BLaER1 (cell line): ENCODE results near the gene SNTG2.
"Not testable (repeated sequence)": the region's sequence is repeated elsewhere in the genome, so short reads cannot be mapped to it uniquely, and the experiment has no call there.

Source experiments
- H3K27ac ChIP-seq: shearing (Covaris generic); formaldehyde crosslinking; 2 replicates; pipeline ENCODE4 v1.8.1; 2022
- H3K27me3 ChIP-seq: shearing (Covaris generic); formaldehyde crosslinking; 2 replicates; pipeline ENCODE4 v1.8.1; 2022
- H3K36me3 ChIP-seq: shearing (Covaris generic); formaldehyde crosslinking; 2 replicates; pipeline ENCODE4 v1.8.1; 2022
- H3K4me1 ChIP-seq: shearing (Covaris generic); formaldehyde crosslinking; 2 replicates; pipeline ENCODE4 v1.8.1; 2022
- H3K4me2 ChIP-seq: shearing (Covaris generic); formaldehyde crosslinking; 2 replicates; pipeline ENCODE4 v1.8.1; 2022
- H3K4me3 ChIP-seq: shearing (Covaris generic); formaldehyde crosslinking; 2 replicates; pipeline ENCODE4 v1.8.1; 2022
- H3K9ac ChIP-seq: shearing (Covaris generic); formaldehyde crosslinking; 2 replicates; pipeline ENCODE4 v1.8.1; 2022
- H3K9me3 ChIP-seq: shearing (Covaris generic); formaldehyde crosslinking; 2 replicates; pipeline ENCODE4 v1.8.1; 2022
- H4K20me1 ChIP-seq: shearing (Covaris generic); formaldehyde crosslinking; 2 replicates; pipeline ENCODE4 v1.8.1; 2022
- Cebpa-rat ChIP-seq: shearing (Covaris generic); IDR thresholded peaks from 2 replicates; pipeline ENCODE4 v1.8.1; 2022

SNTG2 gene

DNA sequence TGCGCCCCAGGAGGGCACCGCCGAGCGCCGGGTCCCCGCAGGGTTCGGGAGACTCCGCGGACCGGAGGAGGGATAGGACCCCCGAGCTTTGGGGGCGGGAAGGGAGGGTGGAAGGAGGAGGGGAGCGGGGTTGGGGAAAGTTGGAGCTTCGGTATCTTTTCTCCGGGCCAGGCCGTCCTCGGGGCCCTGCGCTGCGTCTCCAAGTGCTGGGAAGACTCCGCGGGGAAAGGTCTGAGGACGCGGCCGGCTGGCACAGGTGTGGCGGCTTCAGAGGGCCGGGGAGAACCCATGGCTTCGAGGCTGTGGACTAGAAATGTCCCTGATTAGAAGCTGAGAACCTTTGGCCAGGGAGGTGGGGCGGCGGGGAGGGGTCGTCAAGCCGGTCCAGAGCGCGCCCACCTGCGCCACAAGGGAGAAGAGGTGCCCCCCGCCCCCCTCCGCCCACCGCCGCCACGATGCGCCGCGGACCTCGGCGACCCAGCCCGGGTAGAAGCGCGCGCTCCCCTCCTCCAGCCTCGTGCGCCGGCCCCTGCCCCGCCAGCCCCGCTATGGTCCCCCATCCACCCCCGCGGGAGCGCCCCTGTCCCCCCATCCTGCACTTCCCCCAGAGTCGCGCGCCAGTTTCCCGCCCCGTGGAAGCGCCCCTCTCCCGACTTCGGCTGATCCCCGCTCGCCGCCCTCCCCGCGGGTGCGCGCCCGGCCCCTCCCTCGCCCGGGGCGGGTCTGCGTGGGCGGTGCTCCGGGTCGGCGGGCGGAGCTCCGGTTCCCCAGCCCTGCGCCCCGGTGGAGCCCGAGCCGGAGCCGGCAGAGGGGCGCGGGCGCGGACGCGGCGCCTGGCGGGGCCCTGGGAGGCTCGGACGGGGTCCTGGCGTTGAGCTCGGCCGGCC, at the start of gene SNTG2:
Gene SNTG2 (plus strand): TSS at position 770 of the 887 bp plus-strand sequence. CDS start 148 bp downstream, outside the sequence.
- H4K20me1 ChIP-seq = 0 out of 2 replicates have a peak, but pooled peaks cover 12% of the 10 kb centered on the region
- no peak for TF ChIP-seq Cebpa-rat
- H3K4me1 ChIP-seq = peaks cover 32% of the 10 kb centered on the region
- peaks cover 57% of the 10 kb centered on the region for H3K27me3 ChIP-seq
- no peak within 1 kb of the TSS for H3K27ac ChIP-seq
- peak within 1 kb of the TSS; percentile 70 for H3K4me3 ChIP-seq
- no peaks in the 10 kb centered on the region for H3K9me3 ChIP-seq
- H3K4me2 ChIP-seq = peak within 1 kb of the TSS; percentile 89
- no peaks in the 10 kb centered on the region for H3K36me3 ChIP-seq
- peak within 1 kb of the TSS; percentile 52 for H3K9ac ChIP-seq

DNA sequence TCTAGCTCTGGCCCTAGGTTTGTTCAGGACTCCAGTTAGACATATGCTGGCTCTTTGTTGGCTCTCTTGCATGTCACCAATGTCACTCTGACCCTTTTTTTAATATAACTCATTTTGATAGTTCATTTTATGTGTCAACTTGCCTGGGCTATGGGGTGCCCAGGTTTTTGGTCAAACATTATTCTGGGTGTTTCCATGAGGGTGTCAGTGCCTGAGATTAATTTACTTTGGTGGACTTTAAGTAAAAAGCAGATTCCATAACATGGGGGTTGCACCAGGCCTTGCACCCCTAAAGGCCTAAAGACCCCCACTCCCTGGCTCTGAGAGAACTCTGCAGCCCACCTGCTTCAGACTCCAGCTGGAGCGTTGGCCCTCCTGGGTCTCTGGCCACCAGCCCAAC, 48.1 kb upstream of the SNTG2 start:
- no peak for TF ChIP-seq Cebpa-rat
- Histone ChIP-seq H3K4me1 (peaks cover 19% of the 10 kb centered on the region; the same call in 1 of the 2 replicates), H3K9me3 (peaks cover 24% of the 10 kb centered on the region), H4K20me1 (no peaks in the 10 kb centered on the region), H3K27ac (no peak overlapping the region), H3K4me3 (no peak overlapping the region), H3K27me3 (no peaks in the 10 kb centered on the region), H3K4me2 (no peak overlapping the region), H3K36me3 (no peaks in the 10 kb centered on the region), H3K9ac (no peak overlapping the region)

DNA sequence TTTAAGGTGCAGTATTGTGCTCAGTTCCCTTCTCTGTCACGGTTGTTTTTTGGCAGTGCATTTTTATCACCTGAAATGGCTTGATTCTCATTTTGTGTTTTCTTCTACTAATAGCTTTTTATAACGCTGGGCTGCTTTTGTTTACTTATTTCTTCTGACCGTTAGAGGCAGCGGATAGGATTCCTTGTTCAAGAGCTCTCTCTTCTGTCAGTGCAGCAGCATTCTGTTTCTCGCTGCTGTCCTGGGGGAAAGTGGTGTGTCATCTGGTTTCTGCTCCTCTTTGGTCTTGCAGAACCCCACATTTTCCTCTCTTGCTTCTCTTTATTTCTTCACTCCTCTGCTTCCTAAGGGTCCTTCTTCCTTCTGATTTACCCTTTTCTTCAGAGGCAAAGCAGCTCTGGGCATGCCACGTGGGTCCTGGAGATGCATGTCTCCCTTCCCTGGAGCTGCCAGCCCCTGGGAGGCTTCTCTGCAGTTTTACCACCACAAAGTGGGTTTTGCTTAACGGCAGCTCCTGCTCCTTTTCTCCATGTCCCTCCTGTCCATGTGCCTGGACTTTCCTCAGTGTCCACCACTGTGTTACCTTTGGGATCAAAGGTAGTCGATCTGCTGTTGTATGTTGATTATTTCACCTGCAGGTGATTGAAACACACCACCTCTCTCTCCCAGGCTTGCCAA, 47.3 kb upstream of the SNTG2 start:
- Histone ChIP-seq H3K36me3 (peaks cover 1% of the 10 kb centered on the region; the same call in 1 of the 2 replicates), H3K9ac (no peak overlapping the region), H3K4me1 (peaks cover 20% of the 10 kb centered on the region; the same call in 1 of the 2 replicates), H3K4me2 (no peak overlapping the region), H3K4me3 (no peak overlapping the region), H3K27ac (no peak overlapping the region), H4K20me1 (no peaks in the 10 kb centered on the region), H3K9me3 (peaks cover 20% of the 10 kb centered on the region), H3K27me3 (no peaks in the 10 kb centered on the region)
- no peak for TF ChIP-seq Cebpa-rat

DNA sequence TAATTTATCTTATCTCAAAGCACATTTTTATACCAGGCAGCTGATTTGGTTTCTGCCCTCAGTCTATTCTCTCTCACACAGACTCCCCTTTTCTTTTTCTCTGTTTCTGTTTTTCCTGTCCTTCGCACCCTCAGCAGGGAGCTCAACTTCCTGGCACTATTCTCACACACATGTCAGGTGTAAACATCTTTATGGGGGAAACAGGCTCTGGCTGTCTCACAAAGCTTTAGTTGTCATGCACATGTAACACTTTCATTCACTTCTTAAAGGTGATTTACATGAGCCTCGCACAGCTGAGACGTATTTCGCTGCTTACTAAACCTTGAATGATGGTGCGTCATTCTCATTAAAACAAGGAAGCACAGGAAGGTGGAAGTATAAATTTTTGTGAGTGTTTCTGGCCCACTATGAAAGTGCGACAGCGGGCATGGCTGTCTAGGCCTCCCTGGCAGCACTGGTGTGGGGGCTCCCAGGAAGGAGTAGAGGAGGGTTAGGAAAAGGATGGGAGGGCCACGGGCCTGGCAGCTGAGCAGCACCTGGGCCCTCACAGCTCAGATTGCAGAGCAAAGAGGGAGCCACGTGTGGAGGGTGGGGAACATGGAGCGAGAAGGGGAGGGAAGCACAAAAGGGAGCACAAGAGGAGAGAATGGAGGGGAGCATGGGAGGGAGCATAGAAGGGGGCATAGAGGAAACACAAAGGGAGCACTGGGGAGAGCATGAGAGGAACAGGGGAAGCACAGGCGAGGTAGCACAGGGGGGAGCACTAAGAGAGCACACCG, 46.2 kb upstream of the SNTG2 start:
- H3K9me3 ChIP-seq = peaks cover 29% of the 10 kb centered on the region
- H4K20me1 ChIP-seq = no peaks in the 10 kb centered on the region
- H3K27me3 ChIP-seq = no peaks in the 10 kb centered on the region
- no peak overlapping the region for H3K27ac ChIP-seq
- H3K4me1 ChIP-seq = peaks cover 31% of the 10 kb centered on the region; the same call in 1 of the 2 replicates
- H3K4me2 ChIP-seq = no peak overlapping the region
- no peak overlapping the region for H3K9ac ChIP-seq
- peaks cover 3% of the 10 kb centered on the region; the same call in 1 of the 2 replicates for H3K36me3 ChIP-seq
- H3K4me3 ChIP-seq = no peak overlapping the region
- no peak for TF ChIP-seq Cebpa-rat

DNA sequence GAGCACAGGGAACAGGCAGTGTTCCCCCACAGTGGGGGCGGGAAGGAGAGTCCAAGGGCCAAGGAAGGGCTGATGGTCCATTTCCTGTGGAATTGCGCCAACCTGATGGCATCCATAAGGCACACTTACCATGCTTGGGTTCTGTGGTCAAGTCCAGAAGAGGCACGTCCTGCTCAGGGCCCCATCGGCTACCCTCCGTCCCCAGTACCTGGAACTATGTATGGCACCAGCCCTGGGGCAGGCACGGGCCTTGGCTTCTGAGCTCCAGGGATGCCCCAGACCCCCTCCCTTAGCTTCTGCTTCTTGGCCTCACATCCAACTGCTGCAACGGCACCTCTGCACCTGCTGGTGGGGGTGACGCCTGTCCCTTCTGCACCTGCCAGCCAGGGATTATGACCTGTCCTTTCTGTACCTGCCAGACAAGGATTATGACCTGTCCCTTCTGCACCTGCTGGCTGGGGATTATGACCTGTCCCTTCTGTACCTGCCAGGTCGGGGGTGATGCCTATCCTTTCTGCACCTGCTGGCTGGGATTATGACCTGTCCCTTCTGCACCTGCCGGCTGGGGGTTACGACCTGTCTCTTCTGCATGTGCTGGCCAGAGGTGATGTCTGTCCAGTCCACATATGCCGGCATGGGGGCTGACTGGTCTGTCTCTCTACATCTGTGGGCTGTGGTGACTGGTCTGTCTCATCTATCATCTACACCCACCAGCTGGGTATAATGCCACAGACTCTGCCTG, 45.4 kb upstream of the SNTG2 start:
- Histone ChIP-seq H3K36me3 (peaks cover 3% of the 10 kb centered on the region; the same call in 1 of the 2 replicates), H3K27me3 (no peaks in the 10 kb centered on the region), H3K4me3 (no peak overlapping the region), H3K9me3 (peaks cover 25% of the 10 kb centered on the region), H3K4me1 (peaks cover 33% of the 10 kb centered on the region; the same call in 1 of the 2 replicates), H4K20me1 (no peaks in the 10 kb centered on the region), H3K9ac (no peak overlapping the region), H3K27ac (no peak overlapping the region), H3K4me2 (no peak overlapping the region)
- no peak for TF ChIP-seq Cebpa-rat

DNA sequence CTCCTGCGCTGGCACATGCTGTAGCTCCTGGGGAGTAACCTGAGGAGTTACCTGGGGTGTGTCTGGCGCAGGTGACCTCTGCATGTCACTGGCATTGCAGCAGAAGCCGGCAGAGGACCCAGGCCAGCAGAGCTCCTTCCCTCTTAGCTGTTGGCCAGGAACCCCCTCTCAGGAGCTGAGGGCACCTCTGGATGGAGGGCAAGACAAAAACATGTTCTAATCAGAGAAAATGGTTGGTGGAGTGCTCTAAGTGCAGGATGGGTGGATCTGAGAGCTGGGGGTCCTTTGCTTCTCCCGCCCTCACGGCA, 44.9 kb upstream of the SNTG2 start:
- Histone ChIP-seq H3K4me1 (peaks cover 38% of the 10 kb centered on the region; the same call in 1 of the 2 replicates), H3K4me3 (no peak overlapping the region), H4K20me1 (no peaks in the 10 kb centered on the region), H3K4me2 (no peak overlapping the region), H3K9me3 (peaks cover 29% of the 10 kb centered on the region), H3K9ac (no peak overlapping the region), H3K27me3 (no peaks in the 10 kb centered on the region), H3K27ac (no peak overlapping the region), H3K36me3 (peaks cover 3% of the 10 kb centered on the region; the same call in 1 of the 2 replicates)
- TF ChIP-seq Cebpa-rat = no peak

DNA sequence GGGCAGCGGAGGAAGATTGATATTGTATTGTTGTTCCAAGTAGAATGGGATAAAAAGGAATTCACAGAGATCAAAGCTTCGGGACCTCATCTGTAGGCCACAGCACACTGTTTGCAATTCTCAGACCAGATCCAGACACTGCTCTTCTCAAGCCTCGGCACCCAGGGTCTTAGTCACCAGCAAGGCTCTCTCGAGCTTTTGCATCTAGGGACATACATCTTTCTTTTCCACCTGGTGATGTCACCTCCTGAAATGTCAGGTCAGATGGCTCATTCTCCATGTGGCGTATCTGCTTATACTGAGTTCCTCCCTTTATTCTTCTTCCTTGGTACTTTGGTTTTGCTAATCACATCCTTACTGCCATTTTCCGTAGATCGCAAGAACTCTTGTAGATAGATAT, 42.9 kb upstream of the SNTG2 start:
- TF ChIP-seq Cebpa-rat = no peak
- H3K4me3 ChIP-seq = no peak overlapping the region
- peaks cover 39% of the 10 kb centered on the region; the same call in 1 of the 2 replicates for H3K4me1 ChIP-seq
- no peaks in the 10 kb centered on the region for H4K20me1 ChIP-seq
- H3K9ac ChIP-seq = no peak overlapping the region
- H3K27me3 ChIP-seq = no peaks in the 10 kb centered on the region
- peaks cover 23% of the 10 kb centered on the region for H3K9me3 ChIP-seq
- H3K4me2 ChIP-seq = no peak overlapping the region
- peaks cover 3% of the 10 kb centered on the region; the same call in 1 of the 2 replicates for H3K36me3 ChIP-seq
- no peak overlapping the region for H3K27ac ChIP-seq

DNA sequence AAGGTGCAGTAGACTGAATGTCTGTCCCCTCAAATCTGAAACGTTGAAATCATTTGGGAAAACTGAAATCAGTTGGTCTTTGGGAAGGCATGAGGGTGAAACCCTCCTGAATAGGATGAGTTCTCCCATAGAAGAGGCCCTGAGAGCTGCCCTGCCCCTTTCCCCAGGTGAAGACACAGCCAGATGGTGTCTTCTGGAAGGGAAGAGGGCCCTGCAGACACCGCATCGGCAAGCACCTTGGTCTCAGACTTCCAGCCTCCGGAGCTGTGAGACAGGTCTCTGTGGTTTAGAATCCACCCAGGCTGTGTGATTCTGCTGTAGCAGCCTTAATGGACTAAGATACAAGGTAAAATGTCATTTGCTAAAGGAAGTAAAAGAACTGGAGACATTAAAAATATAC, 42.1 kb upstream of the SNTG2 start:
- H3K4me3 ChIP-seq = peak overlapping the region; percentile 56
- peaks cover 31% of the 10 kb centered on the region; the same call in 1 of the 2 replicates for H3K4me1 ChIP-seq
- H3K36me3 ChIP-seq = peaks cover 3% of the 10 kb centered on the region; the same call in 1 of the 2 replicates
- H3K9ac ChIP-seq = no peak overlapping the region
- no peak for TF ChIP-seq Cebpa-rat
- peak overlapping the region; percentile 70 for H3K4me2 ChIP-seq
- H3K27ac ChIP-seq = no peak overlapping the region
- H3K27me3 ChIP-seq = no peaks in the 10 kb centered on the region
- H4K20me1 ChIP-seq = no peaks in the 10 kb centered on the region
- peaks cover 22% of the 10 kb centered on the region for H3K9me3 ChIP-seq

DNA sequence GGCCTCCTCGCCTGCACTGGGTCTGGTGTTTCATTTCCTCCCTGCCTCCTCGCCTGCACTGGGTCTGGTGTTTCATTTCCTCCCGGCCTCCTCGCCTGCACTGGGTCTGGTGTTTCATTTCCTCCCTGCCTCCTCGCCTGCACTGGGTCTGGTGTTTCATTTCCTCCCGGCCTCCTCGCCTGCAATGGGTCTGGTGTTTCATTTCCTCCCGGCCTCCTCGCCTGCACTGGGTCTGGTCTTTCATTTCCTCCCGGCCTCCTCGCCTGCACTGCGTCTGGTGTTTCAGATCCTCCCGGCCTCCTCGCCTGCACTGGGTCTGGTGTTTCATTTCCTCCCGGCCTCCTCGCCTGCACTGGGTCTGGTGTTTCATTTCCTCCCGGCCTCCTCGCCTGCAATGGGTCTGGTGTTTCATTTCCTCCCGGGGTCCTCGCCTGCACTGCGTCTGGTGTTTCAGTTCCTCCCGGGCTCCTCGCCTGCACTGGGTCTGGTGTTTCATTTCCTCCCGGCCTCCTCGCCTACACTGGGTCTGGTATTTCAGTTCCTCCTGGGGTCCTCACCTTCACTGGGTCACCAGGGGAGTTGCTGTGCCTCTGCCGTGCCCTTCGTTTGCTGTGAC, 40.8 kb upstream of the SNTG2 start:
- not testable (repeated sequence) for H4K20me1 ChIP-seq, H3K36me3 ChIP-seq, H3K27me3 ChIP-seq, H3K9ac ChIP-seq
- H3K4me3 ChIP-seq = 0 out of 2 replicates have a peak overlapping the region, but pooled peaks have one; percentile 56
- peak overlapping the region; percentile 36 for H3K4me2 ChIP-seq
- peaks cover 23% of the 10 kb centered on the region; the same call in 1 of the 2 replicates for H3K4me1 ChIP-seq
- H3K9me3 ChIP-seq = peaks cover 32% of the 10 kb centered on the region
- H3K27ac ChIP-seq = peak overlapping the region; percentile 72
